C4-2B (cell line): ENCODE results near the gene IGSF23.

Experiments
- ZFX ChIP-seq: fragments of 450-650 bp; IDR thresholded peaks from 2 replicates; pipeline ENCODE4 v1.6.1; 2017
- TF ChIP-seq, protein P1 (sequence below): fragments of 450-650 bp; conservative IDR thresholded peaks from 2 replicates; pipeline ENCODE4 v1.5.1; 2017; ENCODE audit warnings: mild to moderate bottlenecking

DNA sequence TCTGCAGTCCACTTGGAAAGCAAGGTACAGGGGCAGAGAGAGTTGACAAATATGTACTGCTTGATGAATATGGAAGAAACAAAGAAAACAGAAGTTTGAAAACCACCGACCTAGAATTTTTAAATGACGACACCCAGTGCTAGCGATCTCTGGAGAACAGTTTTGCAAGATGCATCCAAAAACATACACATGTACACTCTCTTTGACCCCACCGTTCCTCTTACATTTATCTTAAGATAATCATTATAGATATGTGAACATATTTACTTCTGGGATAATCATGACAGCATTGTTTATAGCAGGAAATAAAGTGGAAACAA is 40.8 kb upstream of the IGSF23 start:
- TF ChIP-seq, protein P1, sequence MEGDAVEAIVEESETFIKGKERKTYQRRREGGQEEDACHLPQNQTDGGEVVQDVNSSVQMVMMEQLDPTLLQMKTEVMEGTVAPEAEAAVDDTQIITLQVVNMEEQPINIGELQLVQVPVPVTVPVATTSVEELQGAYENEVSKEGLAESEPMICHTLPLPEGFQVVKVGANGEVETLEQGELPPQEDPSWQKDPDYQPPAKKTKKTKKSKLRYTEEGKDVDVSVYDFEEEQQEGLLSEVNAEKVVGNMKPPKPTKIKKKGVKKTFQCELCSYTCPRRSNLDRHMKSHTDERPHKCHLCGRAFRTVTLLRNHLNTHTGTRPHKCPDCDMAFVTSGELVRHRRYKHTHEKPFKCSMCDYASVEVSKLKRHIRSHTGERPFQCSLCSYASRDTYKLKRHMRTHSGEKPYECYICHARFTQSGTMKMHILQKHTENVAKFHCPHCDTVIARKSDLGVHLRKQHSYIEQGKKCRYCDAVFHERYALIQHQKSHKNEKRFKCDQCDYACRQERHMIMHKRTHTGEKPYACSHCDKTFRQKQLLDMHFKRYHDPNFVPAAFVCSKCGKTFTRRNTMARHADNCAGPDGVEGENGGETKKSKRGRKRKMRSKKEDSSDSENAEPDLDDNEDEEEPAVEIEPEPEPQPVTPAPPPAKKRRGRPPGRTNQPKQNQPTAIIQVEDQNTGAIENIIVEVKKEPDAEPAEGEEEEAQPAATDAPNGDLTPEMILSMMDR: no peak
- no peak for TF ChIP-seq ZFX
